ENCODE data around the gene MASP2.
"Not testable (repeated sequence)": the region's sequence is repeated elsewhere in the genome, so short reads cannot be mapped to it uniquely, and the experiment has no call there.

The MASP2 gene

DNA sequence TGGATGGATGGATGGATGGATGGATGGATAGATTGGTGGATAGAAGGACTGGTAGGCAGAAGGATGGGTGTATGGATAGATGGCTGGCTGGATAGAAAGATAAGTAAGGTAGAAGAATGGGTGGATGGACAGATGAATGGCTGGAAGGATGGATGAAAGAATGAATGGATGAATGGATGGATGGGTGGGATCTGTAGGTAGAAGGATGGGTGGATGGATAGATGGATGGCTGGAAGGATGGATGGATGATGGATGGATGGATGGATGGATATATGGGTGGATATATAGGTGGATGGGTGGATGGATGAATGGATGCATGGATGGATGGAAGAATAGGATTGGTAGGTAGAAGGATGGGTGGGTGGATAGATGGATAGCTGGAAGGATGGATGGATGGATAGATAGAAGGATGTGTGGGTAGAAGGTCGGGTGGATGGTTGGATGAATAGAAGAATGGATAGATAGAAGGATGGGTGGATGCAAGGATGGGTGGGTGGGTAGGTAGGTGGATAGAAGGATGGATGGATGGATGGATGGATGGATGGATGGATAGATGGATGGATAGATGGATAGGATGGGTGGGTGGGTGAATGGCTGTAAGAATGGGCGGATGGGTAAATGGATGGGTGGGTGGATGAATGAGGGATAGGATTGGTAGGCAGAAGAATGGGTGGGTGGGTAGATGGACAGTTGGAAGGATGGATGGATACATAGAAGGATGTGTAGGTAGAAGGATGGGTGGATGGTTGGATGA is 7.5 kb downstream of the MASP2 start:
- H2AFZ ChIP-seq (ENCODE audit: low read depth, low read length) = no peak overlapping the region
- peaks cover 7% of the 10 kb centered on the region for H3K4me1 ChIP-seq (ENCODE audit: insufficient read depth, low read length)
- no peak for TF ChIP-seq EZH2 (IDR thresholded peaks at IDR 0.05; ENCODE audit: borderline replicate concordance, low read depth, low read length, severe bottlenecking)
- no peaks in the 10 kb centered on the region for H3K36me3 ChIP-seq (ENCODE audit: insufficient read depth, low read length)
- no peaks in the 10 kb centered on the region for H4K20me1 ChIP-seq (ENCODE audit: insufficient read depth, low read length)
- H3K4me2 ChIP-seq (ENCODE audit: insufficient read depth, low read length) = no peak overlapping the region
- H3K9ac ChIP-seq (ENCODE audit: low read depth, low read length) = no peak overlapping the region
- H3K27ac ChIP-seq (ENCODE audit: low read length) = no peak overlapping the region
- no peak overlapping the region for H3K4me3 ChIP-seq (ENCODE audit: low read depth in 1 of 2, low read length in 2 of 2)
- H3K9me3 ChIP-seq (ENCODE audit: insufficient read depth, low read length, severe bottlenecking) = no peaks in the 10 kb centered on the region
- no peaks in the 10 kb centered on the region for H3K27me3 ChIP-seq (ENCODE audit: insufficient read depth, low read length, poor library complexity)
- ATAC-seq (ENCODE audit: insufficient read depth, low read depth) = no peak
- no peaks in the 10 kb centered on the region for H3K79me2 ChIP-seq (ENCODE audit: insufficient read depth, low read length)
- no peak for DNase-seq

DNA sequence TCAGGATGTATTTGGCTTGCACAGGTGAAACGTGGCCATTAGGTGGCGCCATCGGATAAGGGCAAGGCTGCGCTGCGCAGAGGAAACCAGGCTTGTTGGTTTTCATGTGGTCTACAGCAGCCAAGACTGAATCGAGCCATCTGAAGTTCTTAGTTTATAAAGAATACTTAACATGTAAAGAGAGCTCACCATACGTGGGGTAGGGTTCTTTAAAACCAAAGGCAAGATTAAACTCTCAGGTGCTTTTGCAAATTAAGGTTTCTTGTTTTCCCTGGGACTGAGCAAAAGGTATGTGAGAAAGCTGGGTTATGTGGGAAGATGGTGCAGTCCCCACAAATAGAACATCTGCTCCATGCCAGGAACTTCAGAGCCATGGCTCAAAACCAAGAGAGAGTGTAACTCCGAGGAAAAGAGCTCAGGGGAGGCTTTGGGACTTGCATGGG is 9.3 kb downstream of the MASP2 start:
- no peaks in the 10 kb centered on the region for H4K20me1 ChIP-seq (ENCODE audit: insufficient read depth, low read length)
- H3K4me1 ChIP-seq (ENCODE audit: insufficient read depth, low read length) = peaks cover 7% of the 10 kb centered on the region
- H2AFZ ChIP-seq (ENCODE audit: low read depth, low read length) = no peak overlapping the region
- no peak overlapping the region for H3K4me3 ChIP-seq (ENCODE audit: low read depth in 1 of 2, low read length in 2 of 2)
- DNase-seq (peak; percentile 87), ATAC-seq (ENCODE audit: insufficient read depth, low read depth) (peak; percentile 100)
- H3K4me2 ChIP-seq (ENCODE audit: insufficient read depth, low read length) = no peak overlapping the region
- H3K79me2 ChIP-seq (ENCODE audit: insufficient read depth, low read length) = no peaks in the 10 kb centered on the region
- TF ChIP-seq EZH2 (IDR thresholded peaks at IDR 0.05; ENCODE audit: borderline replicate concordance, low read depth, low read length, severe bottlenecking) = no peak
- TF ChIP-seq, protein P1, sequence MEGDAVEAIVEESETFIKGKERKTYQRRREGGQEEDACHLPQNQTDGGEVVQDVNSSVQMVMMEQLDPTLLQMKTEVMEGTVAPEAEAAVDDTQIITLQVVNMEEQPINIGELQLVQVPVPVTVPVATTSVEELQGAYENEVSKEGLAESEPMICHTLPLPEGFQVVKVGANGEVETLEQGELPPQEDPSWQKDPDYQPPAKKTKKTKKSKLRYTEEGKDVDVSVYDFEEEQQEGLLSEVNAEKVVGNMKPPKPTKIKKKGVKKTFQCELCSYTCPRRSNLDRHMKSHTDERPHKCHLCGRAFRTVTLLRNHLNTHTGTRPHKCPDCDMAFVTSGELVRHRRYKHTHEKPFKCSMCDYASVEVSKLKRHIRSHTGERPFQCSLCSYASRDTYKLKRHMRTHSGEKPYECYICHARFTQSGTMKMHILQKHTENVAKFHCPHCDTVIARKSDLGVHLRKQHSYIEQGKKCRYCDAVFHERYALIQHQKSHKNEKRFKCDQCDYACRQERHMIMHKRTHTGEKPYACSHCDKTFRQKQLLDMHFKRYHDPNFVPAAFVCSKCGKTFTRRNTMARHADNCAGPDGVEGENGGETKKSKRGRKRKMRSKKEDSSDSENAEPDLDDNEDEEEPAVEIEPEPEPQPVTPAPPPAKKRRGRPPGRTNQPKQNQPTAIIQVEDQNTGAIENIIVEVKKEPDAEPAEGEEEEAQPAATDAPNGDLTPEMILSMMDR (IDR thresholded peaks at IDR 0.05; ENCODE audit: borderline replicate concordance, extremely low read depth, low read length, poor library complexity, severe bottlenecking) = peak; percentile 99
- H3K27ac ChIP-seq (ENCODE audit: low read length) = no peak overlapping the region
- no peak overlapping the region for H3K9ac ChIP-seq (ENCODE audit: low read depth, low read length)
- no peaks in the 10 kb centered on the region for H3K9me3 ChIP-seq (ENCODE audit: insufficient read depth, low read length, severe bottlenecking)
- no peaks in the 10 kb centered on the region for H3K36me3 ChIP-seq (ENCODE audit: insufficient read depth, low read length)
- H3K27me3 ChIP-seq (ENCODE audit: insufficient read depth, low read length, poor library complexity) = no peaks in the 10 kb centered on the region

DNA sequence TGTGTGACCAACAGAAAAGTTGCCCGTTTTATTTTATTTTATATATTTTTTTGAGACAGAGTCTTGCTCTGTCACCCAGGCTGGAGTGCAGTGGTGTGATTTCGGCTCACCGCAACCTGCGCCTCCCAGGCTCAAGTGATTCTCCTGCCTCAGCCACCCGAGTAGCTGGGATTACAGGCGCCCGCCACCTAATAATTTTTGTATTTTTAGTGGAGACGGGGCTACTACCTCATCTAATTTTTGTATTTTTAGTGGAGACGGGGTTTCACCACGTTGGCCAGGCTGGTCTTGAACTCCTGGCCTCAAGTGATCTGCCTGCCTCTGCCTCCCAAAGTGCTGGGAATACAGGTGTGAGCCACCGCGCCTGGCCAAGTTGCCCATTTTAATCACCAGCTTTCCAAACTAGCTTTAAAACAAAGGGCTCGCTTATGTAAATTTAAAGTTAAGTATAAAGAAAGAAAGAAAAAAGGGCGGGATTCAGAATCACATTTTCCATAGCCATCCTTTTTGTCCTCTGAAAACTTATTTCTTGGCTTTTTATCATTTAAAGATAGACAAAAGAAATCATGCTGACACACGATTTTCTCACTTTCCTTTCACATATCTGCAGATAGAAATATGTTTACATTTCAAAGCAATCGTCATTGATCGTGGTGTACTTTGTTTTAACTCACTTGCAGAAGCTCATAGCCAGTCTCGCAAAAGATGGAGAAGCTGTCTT is 9.9 kb downstream of the MASP2 start:
- ATAC-seq (ENCODE audit: insufficient read depth, low read depth); H3K4me3 ChIP-seq (ENCODE audit: low read depth in 1 of 2, low read length in 2 of 2); H3K4me2 ChIP-seq (ENCODE audit: insufficient read depth, low read length); H3K27me3 ChIP-seq (ENCODE audit: insufficient read depth, low read length, poor library complexity); H3K9me3 ChIP-seq (ENCODE audit: insufficient read depth, low read length, severe bottlenecking); H2AFZ ChIP-seq (ENCODE audit: low read depth, low read length); H3K4me1 ChIP-seq (ENCODE audit: insufficient read depth, low read length); H3K27ac ChIP-seq (ENCODE audit: low read length); DNase-seq; H3K79me2 ChIP-seq (ENCODE audit: insufficient read depth, low read length); H3K36me3 ChIP-seq (ENCODE audit: insufficient read depth, low read length); H4K20me1 ChIP-seq (ENCODE audit: insufficient read depth, low read length); H3K9ac ChIP-seq (ENCODE audit: low read depth, low read length): not testable (repeated sequence)

DNA sequence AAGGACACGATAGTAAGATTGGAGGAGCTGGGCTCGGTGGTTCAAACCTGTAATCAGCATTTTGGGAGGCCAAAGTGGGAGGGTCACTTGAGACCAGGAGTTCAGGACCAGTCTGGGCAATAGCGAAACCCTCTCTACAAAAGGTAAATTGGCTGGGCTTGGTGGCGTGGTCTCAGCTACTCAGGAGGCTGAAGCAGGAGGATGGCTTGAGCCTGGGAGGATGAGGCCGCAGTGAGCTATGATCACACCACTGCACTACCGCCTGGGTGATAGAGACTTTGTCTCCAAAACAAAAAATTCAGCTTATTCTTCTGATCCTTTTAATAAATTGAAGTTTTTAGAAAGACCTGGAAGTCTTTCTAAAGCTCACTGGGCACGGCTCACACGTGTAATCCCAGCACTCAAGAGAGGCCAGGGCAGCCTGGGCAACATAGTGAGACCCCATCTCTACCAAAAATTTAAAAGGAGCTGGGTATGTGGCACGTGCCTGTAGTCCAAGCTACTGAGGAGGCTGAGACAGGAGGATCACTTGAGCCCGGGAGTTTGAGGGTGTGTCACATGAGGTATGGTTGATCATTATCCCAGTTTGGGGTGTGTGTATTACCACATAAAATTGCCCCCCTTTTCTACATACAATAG is 15.3 kb downstream of the MASP2 start:
- Histone ChIP-seq H4K20me1 (ENCODE audit: insufficient read depth, low read length) (peaks cover 5% of the 10 kb centered on the region; the same call in 1 of the 2 replicates), H3K4me1 (ENCODE audit: insufficient read depth, low read length) (no peaks in the 10 kb centered on the region), H3K36me3 (ENCODE audit: insufficient read depth, low read length) (peaks cover 14% of the 10 kb centered on the region; the same call in 1 of the 2 replicates), H3K27ac (ENCODE audit: low read length) (no peak overlapping the region), H3K9me3 (ENCODE audit: insufficient read depth, low read length, severe bottlenecking) (no peaks in the 10 kb centered on the region), H2AFZ (ENCODE audit: low read depth, low read length) (no peak overlapping the region), H3K9ac (ENCODE audit: low read depth, low read length) (no peak overlapping the region), H3K27me3 (ENCODE audit: insufficient read depth, low read length, poor library complexity) (no peaks in the 10 kb centered on the region), H3K4me3 (ENCODE audit: low read depth in 1 of 2, low read length in 2 of 2) (no peak overlapping the region), H3K4me2 (ENCODE audit: insufficient read depth, low read length) (no peak overlapping the region), H3K79me2 (ENCODE audit: insufficient read depth, low read length) (no peaks in the 10 kb centered on the region)
- TF ChIP-seq, protein P1 (IDR thresholded peaks at IDR 0.05; ENCODE audit: borderline replicate concordance, extremely low read depth, low read length, poor library complexity, severe bottlenecking) = no peak
- TF ChIP-seq EZH2 (IDR thresholded peaks at IDR 0.05; ENCODE audit: borderline replicate concordance, low read depth, low read length, severe bottlenecking) = no peak
- DNase-seq (no peak), ATAC-seq (ENCODE audit: insufficient read depth, low read depth) (0 out of 3 replicates have a peak, but pooled peaks have one; percentile 22)

All from DND-41 (cell line).